GM08714 (cell line): ENCODE data around the gene FGF12.

Experiments
- H3K4me3 ChIP-seq: fragments of 200-500 bp; sonication (Bioruptor generic); 2 replicates; pipeline ENCODE4 v1.5.1; 2014; ENCODE audit warnings: mild to moderate bottlenecking, low read length, inconsistent platforms
- ZNF274 ChIP-seq: IDR thresholded peaks from 2 replicates; pipeline ENCODE4 v1.6.1; 2012; ENCODE audit warnings: mild to moderate bottlenecking, low read depth, low read length

The FGF12 gene

GRCh38 chr3:192281207-192281880 lies 446.0 kb downstream of the FGF12 start:
- TF ChIP-seq ZNF274 = no peak
- no peak overlapping the region for H3K4me3 ChIP-seq

- no peak overlapping the region for H3K4me3 ChIP-seq
- TF ChIP-seq ZNF274 = no peak
Measured at GRCh38 chr3:192279664-192280063, 447.7 kb downstream of the FGF12 start.

GRCh38 chr3:192277477-192277876 lies 449.9 kb downstream of the FGF12 start:
- no peak overlapping the region for H3K4me3 ChIP-seq
- TF ChIP-seq ZNF274 = no peak

- H3K4me3 ChIP-seq = no peak overlapping the region
- TF ChIP-seq ZNF274 = no peak
Measured at GRCh38 chr3:192275741-192276355, 451.5 kb downstream of the FGF12 start.

GRCh38 chr3:192273697-192274010 lies 453.7 kb downstream of the FGF12 start:
- no peak for TF ChIP-seq ZNF274
- no peak overlapping the region for H3K4me3 ChIP-seq

GRCh38 chr3:192273001-192273696 lies 454.2 kb downstream of the FGF12 start:
- H3K4me3 ChIP-seq = no peak overlapping the region
- no peak for TF ChIP-seq ZNF274

- no peak overlapping the region for H3K4me3 ChIP-seq
- TF ChIP-seq ZNF274 = no peak
Measured at GRCh38 chr3:192262001-192262400, 465.3 kb downstream of the FGF12 start.

- TF ChIP-seq ZNF274 = no peak
- no peak overlapping the region for H3K4me3 ChIP-seq
Measured at GRCh38 chr3:192261135-192261534, 466.2 kb downstream of the FGF12 start.

GRCh38 chr3:192260116-192261010 lies 467.0 kb downstream of the FGF12 start:
- no peak for TF ChIP-seq ZNF274
- H3K4me3 ChIP-seq = no peak overlapping the region

- no peak for TF ChIP-seq ZNF274
- H3K4me3 ChIP-seq = no peak overlapping the region
Measured at GRCh38 chr3:192259661-192260060, 467.7 kb downstream of the FGF12 start.

- no peak overlapping the region for H3K4me3 ChIP-seq
- TF ChIP-seq ZNF274 = no peak
Measured at GRCh38 chr3:192258721-192259120, 468.6 kb downstream of the FGF12 start.

GRCh38 chr3:192255839-192256238 lies 471.5 kb downstream of the FGF12 start:
- no peak for TF ChIP-seq ZNF274
- no peak overlapping the region for H3K4me3 ChIP-seq

GRCh38 chr3:192253138-192253887 lies 474.0 kb downstream of the FGF12 start:
- TF ChIP-seq ZNF274 = no peak
- H3K4me3 ChIP-seq = no peak overlapping the region

- TF ChIP-seq ZNF274 = no peak
- no peak overlapping the region for H3K4me3 ChIP-seq
Measured at GRCh38 chr3:192249516-192249915, 477.8 kb downstream of the FGF12 start.
